Natural killer cell (primary cell): ENCODE data around the gene PRKD3. TPM values are rescaled to one million over a fixed set of nuclear protein-coding genes. Genes with fewer than 3 reads are reported as not detected.

Source experiments
- ATAC-seq, 3 donors: fragments of 150-1000 bp in 2 of 3; fragments of 200-7000 bp in 1 of 3; cut with Tn5 transposase; 1 replicate in 1 of 3; 2 replicates in 2 of 3; pipeline ENCODE4 v1.10.0; 2021; ENCODE audit warnings: mild to moderate bottlenecking in 2 of 3, moderate library complexity in 2 of 3
- DNase-seq, 2 donors: peaks; one replicate each; pipeline versions ENCODE4 v3.0.0 to v3.0.0-alpha.2; 2013 to 2021; ENCODE audit warnings: mixed read lengths in 1 of 2
- H3K27ac ChIP-seq: one replicate; pipeline ENCODE4 v1.5.1; 2013; ENCODE audit warnings: mild to moderate bottlenecking, low read length
- H3K27me3 ChIP-seq: one replicate; pipeline ENCODE4 v1.6.1; 2013; ENCODE audit warnings: low read length; ENCODE audit not compliant: control insufficient read depth, insufficient read depth
- H3K36me3 ChIP-seq: one replicate; pipeline ENCODE4 v1.6.1; 2013; ENCODE audit warnings: low read length; ENCODE audit not compliant: control insufficient read depth, insufficient read depth
- H3K4me1 ChIP-seq: one replicate; pipeline ENCODE4 v1.6.1; 2013; ENCODE audit warnings: low read length; ENCODE audit not compliant: control insufficient read depth, insufficient read depth
- H3K4me3 ChIP-seq: one replicate; pipeline ENCODE4 v1.5.1; 2013; ENCODE audit warnings: low read length
- H3K9me3 ChIP-seq: one replicate; pipeline ENCODE4 v1.6.1; 2013; ENCODE audit warnings: low read length; ENCODE audit not compliant: control insufficient read depth, insufficient read depth
- H3K27ac Mint-ChIP-seq, 2 donors: one replicate each; pipeline ENCODE4 v1.8.0; 2022; ENCODE audit warnings: mild to moderate bottlenecking in 2 of 2, mixed read lengths in 2 of 2, moderate library complexity in 1 of 2
- H3K27me3 Mint-ChIP-seq, 2 donors: one replicate each; pipeline ENCODE4 v1.8.0; 2022; ENCODE audit warnings: low read depth in 2 of 2, mixed read lengths in 2 of 2
- H3K36me3 Mint-ChIP-seq: one replicate; pipeline ENCODE4 v1.8.0; 2022; ENCODE audit warnings: mixed read lengths
- H3K4me1 Mint-ChIP-seq, 2 donors: one replicate each; pipeline ENCODE4 v1.8.0; 2022; ENCODE audit warnings: mixed read lengths in 2 of 2
- H3K4me3 Mint-ChIP-seq: one replicate; pipeline ENCODE4 v1.8.0; 2022; ENCODE audit warnings: mild to moderate bottlenecking, moderate library complexity, mixed read lengths
- H3K9me3 Mint-ChIP-seq, 2 donors: one replicate each; pipeline ENCODE4 v1.8.0; 2022; ENCODE audit warnings: mixed read lengths in 2 of 2
- WGBS: methylation state at CpG from one replicate; pipeline ENCODE4 v1.1.7; 2013; ENCODE audit warnings: missing lambda C conversion rate; ENCODE audit not compliant: insufficient coverage; 5-methylcytosine and 5-hydroxymethylcytosine counted together
- intact Hi-C: fragments of 100-400 bp; cut with micrococcal nuclease; formaldehyde crosslinking; loops from one replicate; pipeline ENCODE4 v1.14.2; 2022
- total RNA-seq, 4 donors: library from RNA; stranded (reverse); fragments of 120-200 nt in 1 of 4; gene quantifications; one replicate each; pipeline versions ENCODE4 v1.2.3 to v1.2.4, GENCODE V29; 2013 to 2022
- TF ChIP-seq, protein P1 (sequence below): fragments of 200-600 bp; IDR thresholded peaks from one replicate; pipeline ENCODE4 v1.8.0; 2022; ENCODE audit warnings: antibody characterized with exemption

The PRKD3 gene
- total RNA-seq, 3 donors from 2014 or later (not counting 1 experiment from before 2014, with no cell fraction given) = 64.4 to 76.2 (median 65.1) TPM

DNA sequence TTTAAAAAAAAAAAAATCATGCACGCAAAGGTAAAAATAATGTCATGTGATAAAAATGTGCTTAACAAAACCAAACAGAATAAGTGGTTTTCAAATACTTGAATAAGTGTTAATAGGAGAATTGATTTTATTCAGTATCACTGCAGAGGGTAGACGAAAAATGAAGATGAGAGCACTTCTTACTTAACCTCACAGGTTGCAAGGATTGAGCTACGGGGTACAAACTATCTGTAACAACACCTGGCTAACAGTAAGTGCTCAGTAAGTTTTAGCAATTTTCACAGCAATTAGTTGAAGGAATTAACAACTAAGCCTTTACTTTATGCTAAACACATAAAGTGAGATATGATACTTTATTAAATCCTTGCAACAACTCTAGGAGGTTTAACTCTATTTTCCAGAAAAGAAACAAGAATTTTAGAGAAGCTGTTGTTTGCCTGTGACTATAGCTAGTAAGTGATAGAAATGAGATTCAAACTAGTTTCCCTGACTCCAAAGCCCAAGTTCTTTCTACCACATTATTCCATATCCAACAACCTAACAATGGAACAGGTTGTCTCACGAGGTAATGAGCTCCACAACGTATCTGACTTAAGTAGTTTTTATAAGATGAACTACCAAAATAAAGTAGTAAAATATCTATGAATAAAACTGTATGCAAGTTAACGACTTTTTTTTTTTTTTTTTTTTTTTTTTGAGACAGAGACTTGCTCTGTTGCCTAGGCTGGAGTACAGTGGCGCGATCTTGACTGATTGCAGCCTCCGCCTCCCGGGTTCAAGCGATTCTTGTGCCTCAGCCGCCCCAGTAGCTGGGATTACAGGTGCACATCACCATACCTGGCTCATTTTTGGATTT, 4.7 kb downstream of the PRKD3 start:
- Mint-ChIP-seq H3K4me3 (no peak overlapping the region), H3K9me3 (no peaks in the 10 kb centered on the region), H3K27me3 (no peaks in the 10 kb centered on the region), H3K27ac (peak overlapping the region in 1 of 2 donors; percentile 45), H3K4me1 (peaks cover 56 to 62% of the 10 kb centered on the region in 2 donors), H3K36me3 (no peaks in the 10 kb centered on the region)
- Histone ChIP-seq H3K4me3 (no peak overlapping the region), H3K36me3 (no peaks in the 10 kb centered on the region), H3K27ac (no peak overlapping the region), H3K9me3 (no peaks in the 10 kb centered on the region), H3K27me3 (no peaks in the 10 kb centered on the region), H3K4me1 (peaks cover 12% of the 10 kb centered on the region)
- ATAC-seq (no peak), DNase-seq (no peak)
- intact Hi-C loops = no loop called here
- WGBS = 96% methylated on average over 8 of the region's 12 CpGs
- TF ChIP-seq, protein P1, sequence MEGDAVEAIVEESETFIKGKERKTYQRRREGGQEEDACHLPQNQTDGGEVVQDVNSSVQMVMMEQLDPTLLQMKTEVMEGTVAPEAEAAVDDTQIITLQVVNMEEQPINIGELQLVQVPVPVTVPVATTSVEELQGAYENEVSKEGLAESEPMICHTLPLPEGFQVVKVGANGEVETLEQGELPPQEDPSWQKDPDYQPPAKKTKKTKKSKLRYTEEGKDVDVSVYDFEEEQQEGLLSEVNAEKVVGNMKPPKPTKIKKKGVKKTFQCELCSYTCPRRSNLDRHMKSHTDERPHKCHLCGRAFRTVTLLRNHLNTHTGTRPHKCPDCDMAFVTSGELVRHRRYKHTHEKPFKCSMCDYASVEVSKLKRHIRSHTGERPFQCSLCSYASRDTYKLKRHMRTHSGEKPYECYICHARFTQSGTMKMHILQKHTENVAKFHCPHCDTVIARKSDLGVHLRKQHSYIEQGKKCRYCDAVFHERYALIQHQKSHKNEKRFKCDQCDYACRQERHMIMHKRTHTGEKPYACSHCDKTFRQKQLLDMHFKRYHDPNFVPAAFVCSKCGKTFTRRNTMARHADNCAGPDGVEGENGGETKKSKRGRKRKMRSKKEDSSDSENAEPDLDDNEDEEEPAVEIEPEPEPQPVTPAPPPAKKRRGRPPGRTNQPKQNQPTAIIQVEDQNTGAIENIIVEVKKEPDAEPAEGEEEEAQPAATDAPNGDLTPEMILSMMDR = no peak

DNA sequence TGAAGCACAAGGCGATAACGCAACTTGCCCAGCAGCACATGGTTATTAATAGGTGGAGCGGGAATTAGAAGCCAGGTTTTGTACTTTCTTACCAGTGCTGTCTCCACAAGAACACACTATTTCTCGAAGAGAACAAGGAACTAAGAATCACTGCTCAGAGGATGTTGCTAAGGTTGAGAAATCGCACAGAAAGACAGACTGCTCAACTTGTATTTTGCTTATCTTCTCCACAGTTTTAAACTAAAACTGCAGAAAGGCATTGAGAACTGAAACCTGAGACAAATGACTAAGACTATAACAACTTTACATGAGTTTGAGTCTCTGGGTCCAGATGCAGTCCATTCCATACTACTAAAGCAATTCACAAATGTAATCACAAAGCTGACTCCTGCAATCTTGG, 6.2 kb downstream of the PRKD3 start:
- DNase-seq (no peak), ATAC-seq (no peak)
- TF ChIP-seq, protein P1 = no peak
- H3K9me3 Mint-ChIP-seq = no peaks in the 10 kb centered on the region
- peaks cover 4% of the 10 kb centered on the region for H3K4me1 ChIP-seq
- H3K27me3 ChIP-seq = no peaks in the 10 kb centered on the region
- peaks cover 64 to 65% of the 10 kb centered on the region in 2 donors for H3K4me1 Mint-ChIP-seq
- H3K27ac ChIP-seq = no peak overlapping the region
- H3K27me3 Mint-ChIP-seq = no peaks in the 10 kb centered on the region
- peak overlapping the region in 1 of 2 donors; percentile 30 for H3K27ac Mint-ChIP-seq
- no peaks in the 10 kb centered on the region for H3K36me3 ChIP-seq
- H3K36me3 Mint-ChIP-seq = no peaks in the 10 kb centered on the region
- no peak overlapping the region for H3K4me3 ChIP-seq
- no peaks in the 10 kb centered on the region for H3K9me3 ChIP-seq
- no peak overlapping the region for H3K4me3 Mint-ChIP-seq
- intact Hi-C loops = no loop called here
- WGBS = 85% methylated on average over 5 of the region's 5 CpGs

DNA sequence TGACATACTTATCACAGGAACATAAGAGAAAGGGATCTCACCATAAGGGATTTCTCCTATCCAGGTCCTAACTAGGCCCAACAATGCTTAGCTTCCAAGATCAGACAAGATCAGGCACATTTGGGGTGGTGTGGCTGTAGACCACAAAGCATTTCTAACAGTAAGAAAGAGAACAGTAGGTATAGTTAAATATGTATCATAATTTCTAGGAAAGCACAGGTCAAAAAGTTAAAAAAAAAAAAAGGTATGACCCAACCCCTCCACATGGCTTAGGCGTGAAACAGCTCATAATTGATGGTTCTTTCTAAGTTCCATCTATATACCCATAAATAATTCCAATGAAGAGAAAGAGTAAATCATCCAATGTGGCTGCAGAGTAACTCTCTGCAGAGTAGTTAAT, 6.9 kb downstream of the PRKD3 start:
- peak overlapping the region in 1 of 2 donors; percentile 30 for H3K27ac Mint-ChIP-seq
- no peak for DNase-seq
- peaks cover 66 to 68% of the 10 kb centered on the region in 2 donors for H3K4me1 Mint-ChIP-seq
- Histone ChIP-seq H3K27me3 (no peaks in the 10 kb centered on the region), H3K36me3 (no peaks in the 10 kb centered on the region), H3K4me3 (no peak overlapping the region), H3K27ac (no peak overlapping the region), H3K9me3 (no peaks in the 10 kb centered on the region), H3K4me1 (no peaks in the 10 kb centered on the region)
- intact Hi-C loops = no loop called here
- no peaks in the 10 kb centered on the region for H3K36me3 Mint-ChIP-seq
- no peak overlapping the region for H3K4me3 Mint-ChIP-seq
- H3K27me3 Mint-ChIP-seq = no peaks in the 10 kb centered on the region
- TF ChIP-seq, protein P1 = no peak
- no CpG with 5 or more reads among the region's 1 CpG for WGBS
- no peak for ATAC-seq
- H3K9me3 Mint-ChIP-seq = no peaks in the 10 kb centered on the region
